ENCODE results near the gene GPR78. TPM values are rescaled to one million over a fixed set of nuclear protein-coding genes. Genes with fewer than 3 reads are reported as not detected.

GPR78 gene
- total RNA-seq, 1 donor from 2014 or later: not detected

GRCh38 chr4:8599657-8600056 is 19.5 kb downstream of the GPR78 start:
- no peak for DNase-seq (ENCODE audit: low read depth, low spot score)

- DNase-seq (ENCODE audit: low read depth, low spot score): no peak
These were observed 20.1 kb downstream of the GPR78 start for GRCh38 chr4:8600266-8600665.

- no peak for DNase-seq (ENCODE audit: low read depth, low spot score)
These were observed 20.5 kb downstream of the GPR78 start for GRCh38 chr4:8600686-8601085.

- DNase-seq (ENCODE audit: low read depth, low spot score): no peak
These were observed 20.9 kb downstream of the GPR78 start for GRCh38 chr4:8601086-8601485.

- no peak for DNase-seq (ENCODE audit: low read depth, low spot score)
These were observed 21.4 kb downstream of the GPR78 start for GRCh38 chr4:8601556-8601955.

GRCh38 chr4:8602686-8603430 is 22.7 kb downstream of the GPR78 start:
- DNase-seq (ENCODE audit: low read depth, low spot score): no peak

GRCh38 chr4:8603931-8604330 is 23.7 kb downstream of the GPR78 start:
- no peak for DNase-seq (ENCODE audit: low read depth, low spot score)

GRCh38 chr4:8605289-8605688 is 25.1 kb downstream of the GPR78 start:
- DNase-seq (ENCODE audit: low read depth, low spot score): no peak

GRCh38 chr4:8606476-8606875 is 26.3 kb downstream of the GPR78 start:
- DNase-seq (ENCODE audit: low read depth, low spot score): no peak

GRCh38 chr4:8606966-8607365 is 26.8 kb downstream of the GPR78 start:
- no peak for DNase-seq (ENCODE audit: low read depth, low spot score)

- DNase-seq (ENCODE audit: low read depth, low spot score): no peak
These were observed 27.6 kb downstream of the GPR78 start for GRCh38 chr4:8607603-8608481.

GRCh38 chr4:8608714-8609391 is 28.7 kb downstream of the GPR78 start:
- no peak for DNase-seq (ENCODE audit: low read depth, low spot score)

- no peak for DNase-seq (ENCODE audit: low read depth, low spot score)
These were observed 29.2 kb downstream of the GPR78 start for GRCh38 chr4:8609406-8609805.

GRCh38 chr4:8609824-8610350 is 29.7 kb downstream of the GPR78 start:
- DNase-seq (ENCODE audit: low read depth, low spot score): no peak

- DNase-seq (ENCODE audit: low read depth, low spot score): no peak
These were observed 30.8 kb downstream of the GPR78 start for GRCh38 chr4:8610858-8611616.

- DNase-seq (ENCODE audit: low read depth, low spot score): no peak
These were observed 32.5 kb downstream of the GPR78 start for GRCh38 chr4:8612646-8613045.

GRCh38 chr4:8613421-8614364 is 33.5 kb downstream of the GPR78 start:
- DNase-seq (ENCODE audit: low read depth, low spot score): no peak

GRCh38 chr4:8614365-8615193 is 34.4 kb downstream of the GPR78 start:
- no peak for DNase-seq (ENCODE audit: low read depth, low spot score)

GRCh38 chr4:8615366-8615765 is 35.2 kb downstream of the GPR78 start:
- DNase-seq (ENCODE audit: low read depth, low spot score): no peak

Data from pulmonary artery endothelial cell (primary cell).